Muscle layer of duodenum (tissue), 2 donors: ENCODE data around the gene VAV2.

Experiments used
- H3K27ac ChIP-seq: one replicate; pipeline ENCODE4 v1.7.0; 2013; ENCODE audit warnings: mild to moderate bottlenecking, low read length
- H3K27me3 ChIP-seq: one replicate; pipeline ENCODE4 v1.7.0; 2013; ENCODE audit warnings: low read depth, mild to moderate bottlenecking, control low read depth, low read length
- H3K36me3 ChIP-seq, 2 donors: one replicate each; pipeline ENCODE4 v1.7.0; 2013; ENCODE audit warnings: low read length in 2 of 2, control low read depth in 1 of 2, mild to moderate bottlenecking in 1 of 2; ENCODE audit not compliant: insufficient read depth in 2 of 2, control insufficient read depth in 1 of 2
- H3K4me1 ChIP-seq, 2 donors: one replicate each; pipeline ENCODE4 v1.7.0; 2013; ENCODE audit warnings: low read length in 2 of 2, mild to moderate bottlenecking in 2 of 2, control low read depth in 1 of 2, moderate library complexity in 1 of 2; ENCODE audit not compliant: insufficient read depth in 2 of 2, control insufficient read depth in 1 of 2
- H3K4me3 ChIP-seq, 2 donors: one replicate each; pipeline ENCODE4 v1.7.0; 2013; ENCODE audit warnings: low read length in 2 of 2, low read depth in 1 of 2, mild to moderate bottlenecking in 1 of 2
- H3K9me3 ChIP-seq, 2 donors: one replicate each; pipeline ENCODE4 v1.7.0; 2013; ENCODE audit warnings: low read length in 2 of 2, control low read depth in 1 of 2, mild to moderate bottlenecking in 1 of 2; ENCODE audit not compliant: control insufficient read depth in 1 of 2
- donor health status: healthy.

Gene VAV2

GRCh38 chr9:133732639-133733408 is 259.3 kb downstream of the VAV2 start:
- no peak overlapping the region for H3K4me3 ChIP-seq
- no peaks in the 10 kb centered on the region for H3K36me3 ChIP-seq
- H3K9me3 ChIP-seq = no peaks in the 10 kb centered on the region
- H3K4me1 ChIP-seq = peaks cover 0 to 8% of the 10 kb centered on the region in 2 donors
- no peak overlapping the region for H3K27ac ChIP-seq
- H3K27me3 ChIP-seq = no peaks in the 10 kb centered on the region

- Histone ChIP-seq H3K4me3 (no peak overlapping the region), H3K9me3 (no peaks in the 10 kb centered on the region), H3K4me1 (peaks cover 0 to 3% of the 10 kb centered on the region in 2 donors), H3K27me3 (no peaks in the 10 kb centered on the region), H3K27ac (no peak overlapping the region), H3K36me3 (no peaks in the 10 kb centered on the region)
Observed at GRCh38 chr9:133731876-133732638, 260.1 kb downstream of the VAV2 start.

- H3K4me3 ChIP-seq = no peak overlapping the region
- H3K36me3 ChIP-seq = no peaks in the 10 kb centered on the region
- no peak overlapping the region for H3K27ac ChIP-seq
- no peaks in the 10 kb centered on the region for H3K9me3 ChIP-seq
- H3K4me1 ChIP-seq = no peaks in the 10 kb centered on the region
- H3K27me3 ChIP-seq = no peaks in the 10 kb centered on the region
Observed at GRCh38 chr9:133730994-133731715, 261.0 kb downstream of the VAV2 start.

DNA sequence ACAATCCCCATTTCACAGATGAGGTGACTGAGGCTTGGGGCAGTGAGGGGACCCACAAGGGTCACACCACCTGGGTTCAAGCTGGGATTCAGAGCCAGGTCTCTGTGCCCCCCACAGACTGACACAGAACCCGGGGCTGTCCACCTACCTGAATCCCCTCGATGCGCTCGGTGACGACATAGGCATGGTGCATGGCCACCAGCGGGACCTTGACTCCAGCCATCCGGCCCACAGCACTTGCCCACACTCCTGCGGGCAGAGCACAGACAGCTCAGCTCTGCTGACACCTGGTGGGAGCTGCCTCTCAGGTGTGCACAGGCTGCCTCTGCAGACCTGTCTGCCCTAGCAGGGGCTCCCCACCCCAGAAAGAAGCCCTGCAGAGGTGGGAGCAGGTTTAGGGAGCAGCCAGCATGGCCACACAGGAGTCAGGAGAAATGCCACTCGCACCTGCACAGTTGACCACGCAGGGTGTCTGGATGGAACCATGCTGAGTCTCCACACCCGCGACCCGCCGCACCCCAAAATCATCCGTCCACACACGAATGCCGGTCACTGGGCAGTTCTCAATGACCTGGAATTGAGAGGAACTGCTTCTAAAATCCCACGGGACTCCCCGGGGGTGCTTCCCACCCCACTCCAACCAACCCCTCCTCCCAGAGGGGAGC is 262.4 kb downstream of the VAV2 start:
- no peaks in the 10 kb centered on the region for H3K27me3 ChIP-seq
- H3K4me1 ChIP-seq = no peaks in the 10 kb centered on the region

GRCh38 chr9:133728856-133729616 is 263.1 kb downstream of the VAV2 start:
- no peaks in the 10 kb centered on the region for H3K4me1 ChIP-seq
- no peaks in the 10 kb centered on the region for H3K9me3 ChIP-seq
- H3K27ac ChIP-seq = no peak overlapping the region
- H3K27me3 ChIP-seq = no peaks in the 10 kb centered on the region
- H3K36me3 ChIP-seq = no peaks in the 10 kb centered on the region
- H3K4me3 ChIP-seq = no peak overlapping the region

More for the DNA sequence above, 262.4 kb downstream of the VAV2 start:
- Histone ChIP-seq H3K36me3 (no peaks in the 10 kb centered on the region), H3K27ac (no peak overlapping the region), H3K4me3 (no peak overlapping the region), H3K9me3 (no peaks in the 10 kb centered on the region)

DNA sequence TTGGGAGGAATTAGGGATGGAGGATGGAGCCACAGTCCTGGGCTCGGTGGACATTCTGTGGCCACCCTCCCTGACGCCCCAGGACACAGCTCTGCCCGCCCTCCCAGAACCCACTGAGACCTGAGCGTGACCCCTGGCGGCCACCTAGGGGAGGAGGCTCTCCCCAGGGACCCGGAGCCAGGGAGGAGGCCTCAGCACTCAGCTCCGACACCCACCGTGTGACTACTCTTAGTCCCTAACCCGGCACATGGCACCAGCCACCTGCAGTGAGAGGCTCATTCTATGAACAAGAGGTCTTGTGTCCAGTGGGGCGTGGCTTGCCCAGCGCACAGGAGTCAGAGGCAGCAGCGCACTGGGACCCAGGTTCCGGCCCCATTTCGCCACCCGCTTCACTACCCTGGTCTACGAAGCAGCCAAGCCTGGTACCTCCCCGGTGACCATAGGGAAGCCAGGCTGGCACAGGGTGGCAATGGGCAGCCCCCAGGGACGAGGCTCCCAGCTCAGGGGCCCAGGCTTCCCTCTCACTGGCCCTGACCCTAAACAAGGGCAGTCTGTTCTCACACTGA is 264.2 kb downstream of the VAV2 start:
- no peaks in the 10 kb centered on the region for H3K9me3 ChIP-seq
- H3K27ac ChIP-seq = no peak overlapping the region
- no peaks in the 10 kb centered on the region for H3K27me3 ChIP-seq
- no peaks in the 10 kb centered on the region for H3K36me3 ChIP-seq
- H3K4me3 ChIP-seq = no peak overlapping the region
- H3K4me1 ChIP-seq = no peaks in the 10 kb centered on the region

DNA sequence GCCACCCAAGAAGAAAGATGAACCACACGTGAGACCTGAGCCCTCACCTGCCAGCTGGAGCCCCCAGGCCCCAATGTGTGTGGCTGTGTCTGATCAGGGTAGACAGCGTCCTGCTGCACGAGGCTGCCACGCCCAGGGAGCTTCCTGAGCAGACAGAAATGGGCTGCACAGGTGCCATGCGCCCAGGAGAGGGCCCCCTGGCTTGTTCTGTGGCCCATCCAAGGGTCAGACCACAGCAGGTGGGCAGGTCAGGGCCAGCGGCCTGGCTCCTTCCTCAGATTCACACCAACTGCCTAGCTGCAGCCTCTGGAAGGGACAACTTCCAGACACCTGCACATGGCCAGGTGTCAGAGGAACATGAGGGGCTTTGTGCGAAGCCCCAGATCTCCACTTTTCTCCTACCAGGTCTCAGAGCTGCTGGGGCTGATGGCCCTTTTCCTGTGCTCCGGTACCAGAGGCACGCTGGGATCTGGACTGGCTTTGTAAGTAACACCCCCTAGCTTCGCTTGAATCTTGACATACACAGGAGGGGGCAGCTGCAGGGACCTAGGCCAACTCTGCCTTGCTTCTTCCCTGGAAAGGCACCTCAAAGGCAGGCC is 264.7 kb downstream of the VAV2 start:
- H3K36me3 ChIP-seq = no peaks in the 10 kb centered on the region
- no peaks in the 10 kb centered on the region for H3K4me1 ChIP-seq
- H3K27ac ChIP-seq = no peak overlapping the region
- no peak overlapping the region for H3K4me3 ChIP-seq
- H3K9me3 ChIP-seq = no peaks in the 10 kb centered on the region
- H3K27me3 ChIP-seq = no peaks in the 10 kb centered on the region

DNA sequence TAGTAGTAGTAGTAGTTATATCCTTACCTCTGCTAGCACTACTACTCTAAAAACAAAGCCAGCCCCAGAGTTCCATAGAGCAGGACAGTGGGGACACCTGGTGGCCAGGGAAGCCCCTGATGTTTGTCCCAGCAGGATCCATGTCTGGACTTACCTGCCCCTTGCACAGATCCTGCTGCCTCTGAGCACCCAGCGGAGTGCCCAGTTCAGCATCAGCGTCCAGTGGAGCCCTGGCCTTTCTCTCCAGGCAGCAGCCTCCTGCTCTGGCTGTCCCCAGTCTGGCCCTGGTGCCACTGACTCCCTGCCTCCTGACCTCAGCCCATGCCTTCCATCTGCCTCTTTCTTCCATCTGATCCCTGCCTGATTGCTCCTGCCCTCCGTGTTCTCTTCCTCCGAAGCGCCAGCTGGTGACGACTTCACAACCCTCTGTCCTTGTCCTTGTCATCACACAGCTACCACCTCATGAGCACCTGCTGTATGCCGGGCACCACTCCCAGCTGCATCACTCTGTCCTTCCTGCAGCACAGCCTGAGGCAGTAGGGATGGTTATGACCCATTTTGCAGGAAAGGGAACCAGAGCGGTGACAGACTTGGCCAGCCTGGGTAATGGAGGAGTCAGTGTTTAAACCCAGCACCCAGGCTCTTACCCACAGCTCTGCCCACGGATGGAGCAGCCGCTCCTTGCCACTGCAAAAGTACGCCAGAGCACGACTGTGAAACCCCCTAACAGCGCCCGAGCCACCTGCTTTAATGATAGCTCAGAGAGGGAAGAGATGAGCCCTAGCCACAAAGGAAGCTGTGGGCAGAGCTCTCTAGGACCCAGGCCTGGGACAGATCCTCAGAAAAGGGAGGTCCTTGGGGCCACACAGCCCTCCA is 265.5 kb downstream of the VAV2 start:
- Histone ChIP-seq H3K36me3 (no peaks in the 10 kb centered on the region), H3K27me3 (no peaks in the 10 kb centered on the region), H3K4me3 (no peak overlapping the region), H3K9me3 (no peaks in the 10 kb centered on the region), H3K27ac (no peak overlapping the region), H3K4me1 (no peaks in the 10 kb centered on the region)

DNA sequence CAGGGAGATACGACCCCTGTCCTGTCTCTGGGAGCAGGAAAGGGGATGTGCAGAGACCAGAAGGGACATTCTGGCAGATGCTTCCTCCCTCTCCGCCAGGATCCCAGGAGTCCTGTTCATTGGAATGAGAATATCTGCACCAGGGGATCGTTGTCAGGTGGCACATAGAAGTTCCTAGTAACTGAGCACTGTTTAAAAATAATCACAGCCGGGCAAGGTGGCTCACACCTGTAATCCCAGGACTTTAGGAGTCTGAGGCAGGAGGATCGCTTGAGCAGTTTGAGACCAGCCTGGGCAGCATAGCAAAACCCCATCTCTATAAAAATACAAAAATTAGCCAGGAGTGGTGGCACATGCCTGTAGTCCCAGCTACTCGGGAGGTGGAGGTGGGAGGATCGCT is 266.2 kb downstream of the VAV2 start:
- H3K27ac ChIP-seq = no peak overlapping the region
- no peaks in the 10 kb centered on the region for H3K4me1 ChIP-seq
- H3K36me3 ChIP-seq = no peaks in the 10 kb centered on the region
- H3K27me3 ChIP-seq = no peaks in the 10 kb centered on the region
- H3K4me3 ChIP-seq = no peak overlapping the region
- H3K9me3 ChIP-seq = no peaks in the 10 kb centered on the region
